AG04450 (cell line): ENCODE results near the gene ZSWIM5. TPM values are rescaled to one million over a fixed set of nuclear protein-coding genes. Genes with fewer than 3 reads are reported as not detected.
"Not testable (repeated sequence)": the region's sequence is repeated elsewhere in the genome, so short reads cannot be mapped to it uniquely, and the experiment has no call there.

Experiments used
- CTCF ChIA-PET: fragments of 300-600, 350-600 bp; formaldehyde crosslinking; extraction: SDS; loops from one replicate; lab custom pipeline; 2022; ENCODE audit warnings: antibody characterized with exemption, inconsistent platforms; lab: Charles Lee
- POLR2A ChIA-PET: fragments of 350-600 bp; formaldehyde crosslinking; extraction: SDS; loops from one replicate; lab custom pipeline; 2021; ENCODE audit warnings: antibody characterized with exemption, inconsistent platforms; lab: Yijun Ruan, JAX
- DNase-seq: peaks from one replicate; pipeline ENCODE4 v3.0.0-alpha.2; 2011; ENCODE audit warnings: low read depth, low spot score
- H3K27ac ChIP-seq: one replicate; pipeline ENCODE4 v1.5.1; 2012; ENCODE audit warnings: low read depth, low read length, control low read depth
- H3K27me3 ChIP-seq: one replicate; pipeline ENCODE4 v1.6.0; 2012; ENCODE audit warnings: low read length; ENCODE audit not compliant: control insufficient read depth, insufficient read depth
- H3K4me3 ChIP-seq: 2 replicates; pipeline ENCODE4 v1.5.1; 2011; ENCODE audit warnings: mild to moderate bottlenecking, low read depth, low read length, control low read depth
- H3K9me3 ChIP-seq: 2 replicates; pipeline ENCODE4 v1.5.1; 2012; ENCODE audit warnings: low read length; ENCODE audit not compliant: control insufficient read depth, insufficient read depth
- polyA plus RNA-seq: library from polyadenylated mRNA; depleted of rRNA; stranded (reverse); fragments of >200 nt; gene quantifications from 2 replicates; pipeline ENCODE4 v1.2.3, GENCODE V29; 2011
- TF ChIP-seq, protein P1 (sequence below): IDR thresholded peaks from 2 replicates; pipeline ENCODE4 v1.5.1; 2011; ENCODE audit warnings: low read depth, low read length, control low read depth, inconsistent platforms

The ZSWIM5 gene
- polyA plus RNA-seq, 1 experiment = 0.06 TPM

DNA sequence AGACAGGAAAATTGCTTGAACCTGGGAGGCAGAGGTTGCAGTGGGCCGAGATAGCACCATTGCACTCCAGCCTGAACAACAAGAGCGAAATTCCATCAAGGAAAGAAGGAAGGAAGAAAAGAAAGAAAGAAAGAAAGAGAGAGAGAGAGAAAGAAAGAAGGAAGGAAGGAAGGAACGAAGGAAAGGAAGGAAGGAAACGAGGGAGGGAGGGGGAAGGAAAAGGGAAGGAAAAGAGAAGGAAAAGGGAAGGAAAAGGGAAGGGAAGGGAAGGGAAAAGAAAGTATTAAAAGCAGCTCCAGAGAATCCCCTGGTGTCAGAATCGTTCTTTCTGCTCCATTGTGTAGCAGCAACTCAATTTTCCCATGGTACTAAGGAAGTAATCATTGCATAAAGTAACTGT, 19.2 kb upstream of the ZSWIM5 start:
- H3K27me3 ChIP-seq = peaks cover 8% of the 10 kb centered on the region
- H3K4me3 ChIP-seq = no peak overlapping the region
- ChIA-PET POLR2A (no interaction called here), CTCF (no interaction called here)
- no peak overlapping the region for H3K27ac ChIP-seq
- H3K9me3 ChIP-seq = no peaks in the 10 kb centered on the region
- TF ChIP-seq, protein P1, sequence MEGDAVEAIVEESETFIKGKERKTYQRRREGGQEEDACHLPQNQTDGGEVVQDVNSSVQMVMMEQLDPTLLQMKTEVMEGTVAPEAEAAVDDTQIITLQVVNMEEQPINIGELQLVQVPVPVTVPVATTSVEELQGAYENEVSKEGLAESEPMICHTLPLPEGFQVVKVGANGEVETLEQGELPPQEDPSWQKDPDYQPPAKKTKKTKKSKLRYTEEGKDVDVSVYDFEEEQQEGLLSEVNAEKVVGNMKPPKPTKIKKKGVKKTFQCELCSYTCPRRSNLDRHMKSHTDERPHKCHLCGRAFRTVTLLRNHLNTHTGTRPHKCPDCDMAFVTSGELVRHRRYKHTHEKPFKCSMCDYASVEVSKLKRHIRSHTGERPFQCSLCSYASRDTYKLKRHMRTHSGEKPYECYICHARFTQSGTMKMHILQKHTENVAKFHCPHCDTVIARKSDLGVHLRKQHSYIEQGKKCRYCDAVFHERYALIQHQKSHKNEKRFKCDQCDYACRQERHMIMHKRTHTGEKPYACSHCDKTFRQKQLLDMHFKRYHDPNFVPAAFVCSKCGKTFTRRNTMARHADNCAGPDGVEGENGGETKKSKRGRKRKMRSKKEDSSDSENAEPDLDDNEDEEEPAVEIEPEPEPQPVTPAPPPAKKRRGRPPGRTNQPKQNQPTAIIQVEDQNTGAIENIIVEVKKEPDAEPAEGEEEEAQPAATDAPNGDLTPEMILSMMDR = no peak
- DNase-seq = no peak

DNA sequence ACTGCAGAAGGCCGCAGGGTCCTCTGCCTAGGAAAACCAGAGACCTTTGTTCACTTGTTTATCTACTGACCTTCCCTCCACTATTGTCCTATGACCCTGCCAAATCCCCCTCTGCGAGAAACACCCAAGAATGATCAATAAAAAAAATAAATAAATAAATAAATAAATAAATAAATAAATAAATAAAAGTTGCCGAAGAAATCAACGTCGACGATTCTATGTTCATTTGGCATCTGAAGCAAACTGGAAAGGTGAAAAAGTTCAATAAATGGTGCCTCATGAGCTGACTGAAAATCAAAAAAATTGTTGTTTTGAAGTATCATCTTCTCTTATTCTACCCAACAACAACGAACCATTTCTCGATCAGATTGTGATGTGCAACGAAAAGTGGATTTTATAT, 17.3 kb upstream of the ZSWIM5 start:
- CTCF ChIA-PET, H3K27ac ChIP-seq, H3K9me3 ChIP-seq, DNase-seq, H3K4me3 ChIP-seq: not testable (repeated sequence)
- peaks cover 11% of the 10 kb centered on the region for H3K27me3 ChIP-seq
- POLR2A ChIA-PET = interaction anchor here (0.7 kb wide), 1 partner anchor 116 kb away, joined by 4 read pairs; the partner anchor contains the start of gene TOE1

DNA sequence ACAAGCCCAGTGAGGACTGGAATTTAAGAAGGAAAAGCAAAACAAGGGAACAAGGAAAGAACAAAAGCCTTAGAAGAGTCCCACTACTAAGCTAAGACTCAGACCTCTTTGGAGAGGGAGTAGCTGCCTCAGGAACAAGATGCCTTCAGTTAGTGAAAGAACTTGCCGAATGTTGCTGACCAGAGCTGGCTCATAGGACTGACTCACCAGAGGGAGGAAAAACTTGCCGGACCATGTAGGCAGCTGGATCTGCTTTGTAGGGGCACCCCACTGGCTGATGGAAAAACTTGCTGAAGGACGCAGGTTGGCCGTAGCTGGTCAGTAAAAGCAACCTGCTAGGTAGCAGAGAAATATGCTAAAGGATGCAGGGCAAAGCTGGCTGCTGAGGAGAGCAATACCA, 15.3 kb upstream of the ZSWIM5 start:
- H3K27ac ChIP-seq = no peak overlapping the region
- POLR2A ChIA-PET = no interaction called here

DNA sequence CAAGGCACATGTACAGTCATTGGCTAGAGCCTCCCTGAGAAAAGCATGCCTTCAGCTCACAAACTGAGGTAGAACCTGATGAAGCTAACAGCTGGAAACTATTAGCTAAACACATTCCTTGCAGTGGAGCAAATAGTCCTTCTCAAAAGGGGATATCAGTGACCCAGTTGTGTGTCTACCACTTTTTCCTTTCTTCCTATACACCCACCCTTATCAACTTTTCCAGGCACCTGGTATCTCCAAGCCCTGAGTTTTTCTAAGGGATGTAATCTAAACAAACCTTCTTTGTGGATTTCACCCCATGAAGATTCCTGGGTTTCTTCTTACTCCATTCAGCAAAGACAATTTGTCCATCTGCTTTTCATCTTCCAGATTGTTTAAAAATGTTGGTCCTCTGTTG, 10.5 kb upstream of the ZSWIM5 start:
- peaks cover 19% of the 10 kb centered on the region for H3K27me3 ChIP-seq
- no peak overlapping the region for H3K4me3 ChIP-seq
- DNase-seq = no peak
- CTCF ChIA-PET = no interaction called here
- TF ChIP-seq, protein P1 = no peak
- no peak overlapping the region for H3K27ac ChIP-seq
- POLR2A ChIA-PET = no interaction called here
- H3K9me3 ChIP-seq = no peaks in the 10 kb centered on the region

More for the DNA sequence above, 15.3 kb upstream of the ZSWIM5 start:
- peaks cover 13% of the 10 kb centered on the region for H3K27me3 ChIP-seq
- CTCF ChIA-PET = interaction anchor here (1.2 kb wide), 1 partner anchor 79 kb away, joined by 4 read pairs; no protein-coding TSS in a partner anchor
- TF ChIP-seq, protein P1 = no peak
- no peak overlapping the region for H3K4me3 ChIP-seq
- no peak for DNase-seq
- no peaks in the 10 kb centered on the region for H3K9me3 ChIP-seq

DNA sequence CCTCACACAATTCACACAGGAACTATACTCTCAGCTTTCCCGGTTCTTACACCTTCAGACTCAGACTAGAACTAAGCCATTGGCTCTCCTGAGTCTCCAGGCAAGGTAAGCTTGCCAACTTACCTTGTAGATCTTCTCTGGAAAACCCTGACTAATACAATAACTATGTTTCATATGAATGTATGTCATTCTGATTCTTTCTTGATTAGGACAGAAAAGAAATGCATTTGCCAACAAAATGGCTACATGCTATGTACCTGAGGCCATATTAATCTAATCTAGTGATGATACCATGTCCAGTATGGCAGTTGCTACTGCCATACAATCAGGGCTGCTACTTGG, 9.8 kb upstream of the ZSWIM5 start:
- H3K27ac ChIP-seq = no peak overlapping the region
- TF ChIP-seq, protein P1 = no peak
- H3K27me3 ChIP-seq = peaks cover 18% of the 10 kb centered on the region
- no peak for DNase-seq
- H3K4me3 ChIP-seq = no peak overlapping the region
- H3K9me3 ChIP-seq = no peaks in the 10 kb centered on the region
- ChIA-PET POLR2A (no interaction called here), CTCF (no interaction called here)
